HCT116 (cell line): ENCODE results near the gene SLC4A5. TPM values are rescaled to one million over a fixed set of nuclear protein-coding genes. Genes with fewer than 3 reads are reported as not detected.

Experiments
- ATAC-seq: fragments of 200-7000 bp; cut with Tn5 transposase; 2 replicates; pipeline ENCODE4 v1.9.1; 2020; ENCODE audit warnings: mild to moderate bottlenecking, moderate library complexity
- BruUV-seq: library from RNA; stranded (reverse); fragments of 400-500 nt; replicated peaks from 2 replicates; lab custom pipeline; 2021; lab: Mats Ljungman, UMichigan
- CTCF ChIA-PET: fragments of 300-600 bp; sonication (Branson Sonifier 250); formaldehyde crosslinking; loops from one replicate; lab custom pipeline; 2021; ENCODE audit warnings: antibody characterized with exemption; lab: Charles Lee
- POLR2A ChIA-PET: fragments of 300-600, 350-600 bp; sonication (Branson Sonifier 250); formaldehyde crosslinking; loops from one replicate; lab custom pipeline; 2021; ENCODE audit warnings: antibody characterized with exemption; lab: Charles Lee
- RAD21 ChIA-PET, 2 experiments: fragments of 300-600 bp; sonication (Branson Sonifier 250); formaldehyde crosslinking; loops; one replicate each; lab custom pipeline; 2023; ENCODE audit warnings: low total read pairs in 2 of 2; ENCODE audit not compliant: uncharacterized antibody in 2 of 2, unreplicated experiment in 2 of 2, low non-redundant PET in 1 of 2; lab: Charles Lee
- DNase-seq: peaks from one replicate; pipeline ENCODE4 v3.0.0-alpha.2; 2010; ENCODE audit warnings: low read depth, low spot score
- H2AFZ ChIP-seq: fragments of 200-600 bp; shearing (Covaris generic), sonication (generic); 2 replicates; pipeline ENCODE4 v1.6.1; 2017; ENCODE audit warnings: low read depth, mixed run types, mixed read lengths, antibody characterized with exemption, low read length; ENCODE audit not compliant: poor library complexity, severe bottlenecking
- H3K27ac ChIP-seq: 2 replicates; pipeline ENCODE4 v1.5.1; 2012; ENCODE audit warnings: low read depth, low read length
- H3K27me3 ChIP-seq: fragments of 200-600 bp; sonication (generic); 2 replicates; pipeline ENCODE4 v1.6.1; 2016; ENCODE audit warnings: mixed run types, low read length, mixed read lengths; ENCODE audit not compliant: insufficient read depth
- H3K36me3 ChIP-seq, 2 experiments: fragments of 200-500 bp in 1 of 2; fragments of 200-600 bp in 1 of 2; sonication (Bioruptor generic) in 1 of 2; sonication (generic) in 1 of 2; 2 replicates each; pipeline versions ENCODE4 v1.5.1 to v1.6.1; 2014 to 2016; ENCODE audit warnings: low read length in 2 of 2, inconsistent platforms in 1 of 2, mixed read lengths in 1 of 2, mixed run types in 1 of 2; ENCODE audit not compliant: insufficient read depth in 2 of 2, control insufficient read depth in 1 of 2
- H3K4me1 ChIP-seq, 2 experiments: fragments of 200-600 bp in 1 of 2; sonication (generic) in 1 of 2; 2 replicates each; pipeline versions ENCODE4 v1.5.1 to v1.6.1; 2012 to 2017; ENCODE audit warnings: low read length in 2 of 2, inconsistent platforms in 1 of 2, mild to moderate bottlenecking in 1 of 2, mixed read lengths in 1 of 2, mixed run types in 1 of 2, moderate library complexity in 1 of 2; ENCODE audit not compliant: insufficient read depth in 2 of 2, control insufficient read depth in 1 of 2
- H3K4me2 ChIP-seq: fragments of 200-600 bp; sonication (generic); 2 replicates; pipeline ENCODE4 v1.6.1; 2017; ENCODE audit warnings: mixed run types, low read length, mixed read lengths
- H3K4me3 ChIP-seq, 2 experiments: fragments of 200-600 bp in 1 of 2; sonication (generic) in 1 of 2; replicated peaks in 1 of 2; 2 replicates each; pipeline ENCODE4 v1.5.1; 2011 to 2016; ENCODE audit warnings: low read length in 2 of 2, control low read depth in 1 of 2, low read depth in 1 of 2, mild to moderate bottlenecking in 1 of 2, mixed read lengths in 1 of 2, mixed run types in 1 of 2
- H3K79me2 ChIP-seq: fragments of 200-600 bp; sonication (generic); 2 replicates; pipeline ENCODE4 v1.6.1; 2017; ENCODE audit warnings: mild to moderate bottlenecking, mixed run types, low read length, moderate library complexity, mixed read lengths; ENCODE audit not compliant: insufficient read depth
- H3K9ac ChIP-seq: fragments of 200-600 bp; sonication (generic); 2 replicates; pipeline ENCODE4 v1.6.1; 2016; ENCODE audit warnings: low read length, mixed read lengths
- H3K9me2 ChIP-seq: fragments of 200-600 bp; sonication (generic), shearing (Covaris generic); 2 replicates; pipeline ENCODE4 v1.6.1; 2017; ENCODE audit warnings: mixed run types, mild to moderate bottlenecking, moderate library complexity; ENCODE audit not compliant: insufficient read depth
- H3K9me3 ChIP-seq, 2 experiments: fragments of 200-500 bp in 1 of 2; fragments of 200-600 bp in 1 of 2; sonication (Bioruptor generic) in 1 of 2; sonication (generic) in 1 of 2; 2 replicates each; pipeline ENCODE4 v1.6.1; 2014 to 2017; ENCODE audit warnings: low read length in 2 of 2, mixed read lengths in 2 of 2, inconsistent platforms in 1 of 2, low read depth in 1 of 2, mild to moderate bottlenecking in 1 of 2, mixed run types in 1 of 2, moderate library complexity in 1 of 2; ENCODE audit not compliant: control insufficient read depth in 1 of 2, insufficient read depth in 1 of 2
- H4K20me1 ChIP-seq: fragments of 200-600 bp; sonication (generic), shearing (Covaris generic); 2 replicates; pipeline ENCODE4 v1.6.1; 2017; ENCODE audit warnings: mixed run types, mild to moderate bottlenecking, moderate library complexity; ENCODE audit not compliant: insufficient read depth
- CBX3 ChIP-seq: IDR thresholded peaks from 2 replicates; pipeline ENCODE4 v1.6.1; 2012; ENCODE audit warnings: low read depth
- CTCF ChIP-seq, 3 experiments: fragments of 200-600 bp in 1 of 3; sonication (generic) in 1 of 3; IDR thresholded peaks in 2 of 3; conservative IDR thresholded peaks in 1 of 3; 2 replicates each; pipeline ENCODE4 v1.5.1; 2012 to 2017; ENCODE audit warnings: low read depth in 2 of 3, low read length in 2 of 3, antibody characterized with exemption in 1 of 3, borderline replicate concordance in 1 of 3, control low read depth in 1 of 3, mild to moderate bottlenecking in 1 of 3, mixed read lengths in 1 of 3, mixed run types in 1 of 3, moderate library complexity in 1 of 3; ENCODE audit not compliant: insufficient read depth in 1 of 3
- EZH2phosphoT487 ChIP-seq: fragments of 200-600 bp; IDR thresholded peaks from 2 replicates; pipeline ENCODE4 v1.6.1; 2018; ENCODE audit warnings: antibody characterized with exemption, borderline replicate concordance
- JUND ChIP-seq: IDR thresholded peaks from 2 replicates; pipeline ENCODE4 v1.6.1; 2012
- MAX ChIP-seq: IDR thresholded peaks from 2 replicates; pipeline ENCODE4 v1.6.1; 2012
- RAD21 ChIP-seq: IDR thresholded peaks from 2 replicates; pipeline ENCODE4 v1.6.1; 2012; ENCODE audit warnings: low read depth, mild to moderate bottlenecking
- SP1 ChIP-seq: IDR thresholded peaks from 2 replicates; pipeline ENCODE4 v1.6.1; 2012; ENCODE audit warnings: low read depth
- TCF7L2 ChIP-seq: IDR thresholded peaks from 2 replicates; pipeline ENCODE4 v1.7.0; 2011; ENCODE audit warnings: borderline replicate concordance, inconsistent platforms; ENCODE audit not compliant: insufficient read depth, insufficient read length; ENCODE audit errors: extremely low read depth
- ZFX ChIP-seq: fragments of 450-650 bp; IDR thresholded peaks from 2 replicates; pipeline ENCODE4 v1.6.1; 2017
- intact Hi-C: fragments of 100-400 bp; cut with micrococcal nuclease; formaldehyde crosslinking; loops from 2 replicates; pipeline ENCODE4 v1.10.0; 2022
- total RNA-seq: library from RNA; stranded (reverse); gene quantifications from one replicate; pipeline ENCODE4 v1.2.1, GENCODE V29; 2021; ENCODE audit not compliant: unreplicated experiment

SLC4A5 gene
- total RNA-seq, 1 experiment from 2014 or later = 0.91 TPM

- H4K20me1 ChIP-seq = no peaks in the 10 kb centered on the region
- no peaks in the 10 kb centered on the region for H3K79me2 ChIP-seq
- no peaks in the 10 kb centered on the region for H3K36me3 ChIP-seq
- no peaks in the 10 kb centered on the region for H3K9me3 ChIP-seq
- DNase-seq = peak; percentile 53
- H3K4me1 ChIP-seq = peaks cover 8 to 10% of the 10 kb centered on the region in 2 experiments
- CTCF ChIA-PET = interaction anchor here (1.2 to 1.7 kb wide), 3 partner anchors 17 to 201 kb away, joined by 3 to 5 read pairs (median 4); no protein-coding TSS in a partner anchor
- RAD21 ChIA-PET = no interaction called here
- no TSS peak for BruUV-seq
- H3K4me3 ChIP-seq = no peak overlapping the region
- no peak overlapping the region for H3K27ac ChIP-seq
- H2AFZ ChIP-seq = peak overlapping the region; percentile 86
- intact Hi-C loops = loop anchor here (5.0 kb wide), 1 partner anchor 125 kb away; no protein-coding TSS in a partner anchor
- no peaks in the 10 kb centered on the region for H3K9me2 ChIP-seq
- H3K9ac ChIP-seq = no peak overlapping the region
- ATAC-seq = peak; percentile 99
- no peaks in the 10 kb centered on the region for H3K27me3 ChIP-seq
- TF ChIP-seq TCF7L2 = no peak
- peak; percentile 24; the same call in 1 of the 2 replicates for TF ChIP-seq MAX
- TF ChIP-seq CTCF (IDR thresholded peaks at IDR 0.05 in 2 of 3, conservative IDR thresholded peaks at IDR 0.05 in 1 of 3; ENCODE audit: borderline replicate concordance in 1 of 3, insufficient read depth in 1 of 3, low read depth in 2 of 3, low read length in 2 of 3) = peak; percentile 64 to 67 (median 66)
- TF ChIP-seq RAD21 = peak; percentile 69
- TF ChIP-seq JUND = no peak
- TF ChIP-seq EZH2phosphoT487 = no peak
- no peak for TF ChIP-seq ZFX
- peak; percentile 57 for TF ChIP-seq CBX3
- peak; percentile 33; the same call in 1 of the 2 replicates for TF ChIP-seq SP1
- TF ChIP-seq, all 23 proteins: peak for 5
- POLR2A ChIA-PET = no interaction called here
- peak overlapping the region; percentile 68 for H3K4me2 ChIP-seq
Measured at GRCh38 chr2:74267068-74267467, 76.1 kb downstream of the SLC4A5 start.
